Middle frontal gyrus (tissue), 1 donor: ENCODE measurements around the gene BID.

Experiments
- DNase-seq: peaks from one replicate; pipeline ENCODE4 v3.0.0-alpha.2; 2015; ENCODE audit warnings: low spot score; ENCODE audit errors: extremely low spot score

The BID gene

DNA sequence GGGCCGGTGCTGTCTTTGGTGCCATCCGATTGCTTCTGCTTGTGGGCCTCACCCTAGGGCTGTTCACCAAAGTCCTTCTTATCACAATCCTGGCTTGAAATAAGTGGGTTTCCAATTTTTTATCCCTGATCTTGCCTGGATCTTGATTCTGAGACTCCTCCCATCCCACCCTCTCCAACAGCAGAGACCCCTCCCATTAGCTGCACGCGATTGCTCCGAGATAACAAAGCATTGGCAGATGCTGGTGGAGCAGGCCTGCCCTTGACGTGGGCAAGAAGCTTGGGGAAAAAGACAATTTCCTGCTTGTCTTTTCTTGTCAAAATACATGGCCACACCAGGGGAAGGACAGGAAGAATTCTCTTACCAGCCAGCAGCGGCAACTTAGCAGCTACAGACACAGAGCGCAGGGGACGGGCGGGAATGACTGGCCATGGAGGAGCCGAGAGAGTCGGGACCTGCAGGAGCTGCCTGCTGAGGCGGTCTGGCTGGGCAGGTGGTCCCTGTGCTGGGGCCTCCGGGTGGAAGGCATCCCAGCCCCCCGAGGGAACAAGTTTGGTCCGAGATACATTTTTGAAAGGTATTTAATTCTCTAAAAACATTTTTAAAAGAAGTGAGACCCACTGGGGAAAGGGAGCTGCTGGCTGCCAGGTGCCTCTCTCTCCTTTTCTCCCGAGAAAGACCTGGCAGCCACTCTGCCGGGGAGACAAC, 9.7 kb upstream of the BID start:
- DNase-seq: no peak

- DNase-seq: no peak
Observed at GRCh38 chr22:17783312-17783711, 9.0 kb upstream of the BID start.

- no peak for DNase-seq
Observed at GRCh38 chr22:17782621-17783020, 8.4 kb upstream of the BID start.

DNA sequence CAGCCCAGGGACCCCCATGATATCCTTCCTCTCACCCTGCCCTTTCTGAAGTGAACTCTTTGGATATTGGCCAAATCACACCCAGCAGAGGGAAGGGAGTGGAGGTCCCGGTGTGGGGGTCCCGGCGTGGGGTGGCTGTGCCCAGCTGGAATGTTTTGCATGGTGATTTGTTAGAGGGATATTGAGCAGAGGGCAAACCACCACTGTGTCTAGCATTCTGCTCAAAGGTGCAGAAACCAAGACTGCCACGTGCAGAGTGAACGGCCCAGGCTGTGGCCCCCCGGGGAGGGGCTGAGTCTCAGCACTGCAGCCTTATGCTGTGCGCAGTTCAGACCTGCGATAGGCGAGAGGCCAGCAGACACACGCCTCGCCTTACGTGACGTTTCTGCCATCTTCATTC, 7.9 kb upstream of the BID start:
- DNase-seq: no peak

- no peak for DNase-seq
Observed at GRCh38 chr22:17781319-17782031, 7.2 kb upstream of the BID start.

GRCh38 chr22:17780741-17781318, 6.6 kb upstream of the BID start:
- DNase-seq: no peak

GRCh38 chr22:17780116-17780740, 6.0 kb upstream of the BID start:
- no peak for DNase-seq

GRCh38 chr22:17779286-17780115, 5.2 kb upstream of the BID start:
- no peak for DNase-seq

GRCh38 chr22:17778412-17778976, 4.2 kb upstream of the BID start:
- no peak for DNase-seq

DNA sequence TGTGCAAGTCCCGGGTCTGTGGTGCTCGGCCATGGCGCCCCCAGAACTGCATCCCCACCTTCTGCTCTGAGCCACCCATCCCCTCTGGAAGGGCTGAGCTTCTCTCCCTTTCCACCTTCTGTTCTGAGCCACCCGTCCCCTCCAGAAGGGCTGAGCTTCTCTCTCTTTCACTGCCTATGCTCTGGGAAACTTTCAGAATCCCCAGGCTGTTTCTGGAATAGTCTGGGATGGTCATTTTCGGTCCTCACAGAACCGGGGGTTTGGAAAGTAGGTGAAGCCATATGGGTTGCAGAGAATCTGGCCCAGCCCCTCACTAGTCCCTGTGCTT, 3.4 kb upstream of the BID start:
- DNase-seq: no peak

GRCh38 chr22:17777005-17777716, 2.9 kb upstream of the BID start:
- DNase-seq: no peak

DNA sequence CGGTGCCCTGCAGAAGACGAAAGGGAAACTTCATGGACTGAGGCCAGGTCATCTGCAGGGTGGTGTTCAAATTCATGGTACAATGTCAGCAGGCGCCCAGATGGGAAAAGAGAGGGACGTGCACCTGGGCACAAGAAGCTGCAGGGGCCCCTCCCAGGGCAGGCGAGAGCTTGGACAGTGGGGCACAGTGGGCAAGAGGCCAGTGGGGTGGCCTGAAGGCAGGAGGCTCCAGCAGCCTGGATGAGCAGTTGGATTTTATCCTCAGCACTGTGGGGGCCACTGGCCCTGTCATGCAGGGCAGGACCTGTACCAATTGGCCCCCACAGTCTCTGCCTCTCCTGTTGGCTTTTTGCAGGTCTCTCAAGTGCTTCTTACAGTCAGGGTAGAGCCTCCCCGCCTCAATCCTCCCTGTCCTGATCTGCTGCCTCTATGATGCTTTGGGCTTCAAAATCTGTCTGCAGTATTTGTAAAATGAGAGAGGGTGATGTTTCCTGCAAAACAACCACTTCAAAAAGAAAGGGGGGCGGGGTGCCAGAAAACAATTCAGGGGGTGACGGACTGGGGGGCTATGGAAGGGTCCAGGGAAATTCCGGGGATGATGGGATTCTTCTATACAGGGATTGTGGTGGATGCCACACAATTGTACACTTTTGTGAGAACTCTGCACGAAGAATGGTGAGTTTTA, 1.7 kb upstream of the BID start:
- DNase-seq: no peak

GRCh38 chr22:17774926-17775685, 837 bp upstream of the BID start:
- no peak for DNase-seq

DNA sequence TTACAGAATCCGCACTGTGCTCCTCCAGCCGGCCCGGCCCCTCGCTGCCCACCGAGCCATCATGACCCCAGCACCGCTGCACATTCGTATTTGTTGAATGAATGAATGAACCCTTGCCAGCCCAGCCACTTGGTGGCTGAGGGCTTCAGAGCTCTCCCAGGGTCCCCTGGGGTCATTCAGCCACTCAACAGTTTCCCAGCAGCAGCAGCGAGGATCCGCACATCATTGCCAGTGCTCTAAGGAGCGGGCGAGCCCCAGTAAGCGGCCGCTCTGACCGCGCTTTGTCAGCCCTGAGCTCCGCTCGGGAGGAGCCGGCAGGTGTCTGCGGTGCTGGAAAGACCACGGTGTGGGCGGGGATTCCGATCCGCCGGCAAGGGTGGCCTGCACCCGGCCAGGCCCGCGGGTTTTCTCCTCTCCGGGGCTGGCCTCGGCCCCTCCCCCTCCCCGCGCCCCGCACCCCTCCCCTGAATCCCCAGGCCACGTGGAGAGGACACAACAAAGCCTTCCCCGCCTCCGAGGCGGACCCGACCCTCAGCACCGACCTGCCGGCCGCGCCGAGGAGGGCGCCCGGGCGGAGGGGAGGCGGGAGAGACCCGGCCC, 563 bp downstream of the BID start:
- no peak for DNase-seq

- no peak for DNase-seq
Observed at GRCh38 chr22:17772958-17773605, 1.2 kb downstream of the BID start.

DNA sequence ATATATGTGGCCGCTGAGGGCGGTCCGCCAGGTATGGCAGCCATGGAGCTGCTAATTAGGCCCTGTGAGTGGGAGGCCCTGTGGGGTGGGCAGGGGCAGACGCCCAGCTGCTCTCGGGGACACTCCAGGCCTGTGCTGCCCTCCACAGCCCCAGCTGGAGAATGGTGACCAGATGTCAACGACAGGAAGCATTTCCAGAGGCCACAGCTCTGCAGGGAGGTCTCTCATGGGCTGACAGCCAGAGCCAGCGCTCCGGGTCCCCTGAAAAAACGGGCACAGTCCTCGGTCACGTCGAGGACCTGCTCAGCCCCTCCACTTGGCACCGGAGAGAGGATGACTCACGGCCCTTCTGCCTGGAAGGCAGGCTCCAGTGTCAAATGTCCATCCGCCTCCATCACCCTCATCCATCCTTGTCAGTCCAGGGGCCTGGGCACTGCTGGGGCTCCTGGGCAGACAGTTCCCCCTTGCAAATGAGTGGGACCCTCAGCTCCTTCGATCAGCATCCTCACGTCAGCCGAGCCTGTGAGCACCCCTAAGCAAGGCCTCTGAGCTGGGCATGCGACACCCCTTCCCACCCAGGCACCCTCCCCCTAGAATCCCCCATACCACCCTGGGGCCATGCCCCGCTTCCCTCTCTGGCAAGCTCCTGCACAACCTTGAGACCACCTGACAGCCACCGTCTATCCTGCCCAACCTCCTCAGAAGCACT, 1.9 kb downstream of the BID start:
- DNase-seq: no peak

GRCh38 chr22:17770180-17771077, 3.8 kb downstream of the BID start:
- DNase-seq: no peak
